Stimulated activated CD8-positive, alpha-beta memory T cell treated with anti-CD3 and anti-CD28 coated beads, Interleukin-15, amount 100 ng/mL, for 1 hour (primary cell): ENCODE results near the gene CUEDC1.

Experiments used
- DNase-seq: peaks from one replicate; pipeline ENCODE4 v3.0.0-alpha.2; 2020; ENCODE audit warnings: low read depth

The CUEDC1 gene

GRCh38 chr17:57832314-57833178 lies 122.7 kb downstream of the CUEDC1 start:
- DNase-seq = no peak

- no peak for DNase-seq
Measured at GRCh38 chr17:57830880-57831279, 124.3 kb downstream of the CUEDC1 start.

GRCh38 chr17:57823469-57824401 lies 131.5 kb downstream of the CUEDC1 start:
- DNase-seq = no peak

GRCh38 chr17:57819867-57820266 lies 135.3 kb downstream of the CUEDC1 start:
- no peak for DNase-seq

- DNase-seq = no peak
Measured at GRCh38 chr17:57819285-57819684, 135.9 kb downstream of the CUEDC1 start.

GRCh38 chr17:57818066-57818465 lies 137.1 kb downstream of the CUEDC1 start:
- no peak for DNase-seq

GRCh38 chr17:57817299-57817698 lies 137.9 kb downstream of the CUEDC1 start:
- no peak for DNase-seq

- DNase-seq = no peak
Measured at GRCh38 chr17:57814421-57814820, 140.8 kb downstream of the CUEDC1 start.

- no peak for DNase-seq
Measured at GRCh38 chr17:57811638-57812280, 143.5 kb downstream of the CUEDC1 start.
